Natural killer cell (primary cell): Measurements from ENCODE around the gene KLF18. TPM values are rescaled to one million over a fixed set of nuclear protein-coding genes. Genes with fewer than 3 reads are reported as not detected.

Source experiments
- ATAC-seq, 3 donors: fragments of 150-1000 bp in 2 of 3; fragments of 200-7000 bp in 1 of 3; cut with Tn5 transposase; 1 replicate in 1 of 3; 2 replicates in 2 of 3; pipeline ENCODE4 v1.10.0; 2021; ENCODE audit warnings: mild to moderate bottlenecking in 2 of 3, moderate library complexity in 2 of 3
- DNase-seq, 2 donors: peaks; one replicate each; pipeline versions ENCODE4 v3.0.0 to v3.0.0-alpha.2; 2013 to 2021; ENCODE audit warnings: mixed read lengths in 1 of 2
- H3K27ac ChIP-seq: one replicate; pipeline ENCODE4 v1.5.1; 2013; ENCODE audit warnings: mild to moderate bottlenecking, low read length
- H3K27me3 ChIP-seq: one replicate; pipeline ENCODE4 v1.6.1; 2013; ENCODE audit warnings: low read length; ENCODE audit not compliant: control insufficient read depth, insufficient read depth
- H3K36me3 ChIP-seq: one replicate; pipeline ENCODE4 v1.6.1; 2013; ENCODE audit warnings: low read length; ENCODE audit not compliant: control insufficient read depth, insufficient read depth
- H3K4me1 ChIP-seq: one replicate; pipeline ENCODE4 v1.6.1; 2013; ENCODE audit warnings: low read length; ENCODE audit not compliant: control insufficient read depth, insufficient read depth
- H3K4me3 ChIP-seq: one replicate; pipeline ENCODE4 v1.5.1; 2013; ENCODE audit warnings: low read length
- H3K9me3 ChIP-seq: one replicate; pipeline ENCODE4 v1.6.1; 2013; ENCODE audit warnings: low read length; ENCODE audit not compliant: control insufficient read depth, insufficient read depth
- H3K27ac Mint-ChIP-seq, 2 donors: one replicate each; pipeline ENCODE4 v1.8.0; 2022; ENCODE audit warnings: mild to moderate bottlenecking in 2 of 2, mixed read lengths in 2 of 2, moderate library complexity in 1 of 2
- H3K27me3 Mint-ChIP-seq, 2 donors: one replicate each; pipeline ENCODE4 v1.8.0; 2022; ENCODE audit warnings: low read depth in 2 of 2, mixed read lengths in 2 of 2
- H3K36me3 Mint-ChIP-seq: one replicate; pipeline ENCODE4 v1.8.0; 2022; ENCODE audit warnings: mixed read lengths
- H3K4me1 Mint-ChIP-seq, 2 donors: one replicate each; pipeline ENCODE4 v1.8.0; 2022; ENCODE audit warnings: mixed read lengths in 2 of 2
- H3K4me3 Mint-ChIP-seq: one replicate; pipeline ENCODE4 v1.8.0; 2022; ENCODE audit warnings: mild to moderate bottlenecking, moderate library complexity, mixed read lengths
- H3K9me3 Mint-ChIP-seq, 2 donors: one replicate each; pipeline ENCODE4 v1.8.0; 2022; ENCODE audit warnings: mixed read lengths in 2 of 2
- WGBS: methylation state at CpG from one replicate; pipeline ENCODE4 v1.1.7; 2013; ENCODE audit warnings: missing lambda C conversion rate; ENCODE audit not compliant: insufficient coverage; 5-methylcytosine and 5-hydroxymethylcytosine counted together
- intact Hi-C: fragments of 100-400 bp; cut with micrococcal nuclease; formaldehyde crosslinking; loops from one replicate; pipeline ENCODE4 v1.14.2; 2022
- total RNA-seq, 4 donors: library from RNA; stranded (reverse); fragments of 120-200 nt in 1 of 4; gene quantifications; one replicate each; pipeline versions ENCODE4 v1.2.3 to v1.2.4, GENCODE V29; 2013 to 2022
- TF ChIP-seq, protein P1 (sequence below): fragments of 200-600 bp; IDR thresholded peaks from one replicate; pipeline ENCODE4 v1.8.0; 2022; ENCODE audit warnings: antibody characterized with exemption

KLF18 gene
- total RNA-seq, 3 donors from 2014 or later (not counting 1 experiment from before 2014, with no cell fraction given), result not detected

DNA sequence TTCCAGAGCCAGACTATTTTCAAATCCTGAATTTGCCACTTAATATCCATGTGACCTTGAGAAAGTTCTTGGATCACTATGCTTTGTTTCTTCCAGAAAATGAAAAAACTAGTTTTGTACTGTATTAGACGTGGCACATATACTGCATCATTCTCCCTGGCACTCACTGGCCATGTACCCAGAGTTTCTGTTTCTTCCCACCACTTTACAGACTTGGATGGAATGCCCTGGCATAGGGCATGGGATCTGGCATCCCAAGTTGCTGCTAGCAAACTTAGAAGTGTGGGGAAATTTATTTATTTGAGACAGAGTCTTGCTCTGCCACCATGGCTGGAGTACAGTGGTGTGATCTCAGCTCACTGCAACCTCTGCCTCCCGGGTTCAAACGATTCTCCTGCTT lies 10.0 kb downstream of the KLF18 start:
- ATAC-seq (no peak), DNase-seq (no peak)
- TF ChIP-seq, protein P1, sequence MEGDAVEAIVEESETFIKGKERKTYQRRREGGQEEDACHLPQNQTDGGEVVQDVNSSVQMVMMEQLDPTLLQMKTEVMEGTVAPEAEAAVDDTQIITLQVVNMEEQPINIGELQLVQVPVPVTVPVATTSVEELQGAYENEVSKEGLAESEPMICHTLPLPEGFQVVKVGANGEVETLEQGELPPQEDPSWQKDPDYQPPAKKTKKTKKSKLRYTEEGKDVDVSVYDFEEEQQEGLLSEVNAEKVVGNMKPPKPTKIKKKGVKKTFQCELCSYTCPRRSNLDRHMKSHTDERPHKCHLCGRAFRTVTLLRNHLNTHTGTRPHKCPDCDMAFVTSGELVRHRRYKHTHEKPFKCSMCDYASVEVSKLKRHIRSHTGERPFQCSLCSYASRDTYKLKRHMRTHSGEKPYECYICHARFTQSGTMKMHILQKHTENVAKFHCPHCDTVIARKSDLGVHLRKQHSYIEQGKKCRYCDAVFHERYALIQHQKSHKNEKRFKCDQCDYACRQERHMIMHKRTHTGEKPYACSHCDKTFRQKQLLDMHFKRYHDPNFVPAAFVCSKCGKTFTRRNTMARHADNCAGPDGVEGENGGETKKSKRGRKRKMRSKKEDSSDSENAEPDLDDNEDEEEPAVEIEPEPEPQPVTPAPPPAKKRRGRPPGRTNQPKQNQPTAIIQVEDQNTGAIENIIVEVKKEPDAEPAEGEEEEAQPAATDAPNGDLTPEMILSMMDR, result no peak
- H3K27me3 Mint-ChIP-seq, result peaks cover 7 to 28% of the 10 kb centered on the region in 2 donors
- Histone ChIP-seq H3K4me3 (no peak overlapping the region), H3K36me3 (no peaks in the 10 kb centered on the region), H3K27me3 (no peaks in the 10 kb centered on the region), H3K27ac (no peak overlapping the region), H3K4me1 (no peaks in the 10 kb centered on the region), H3K9me3 (no peaks in the 10 kb centered on the region)
- intact Hi-C loops, result no loop called here
- no peaks in the 10 kb centered on the region for H3K9me3 Mint-ChIP-seq
- WGBS, result 51% methylated on average over 2 of the region's 3 CpGs
- no peak overlapping the region for H3K4me3 Mint-ChIP-seq
- H3K27ac Mint-ChIP-seq, result no peak overlapping the region
- H3K36me3 Mint-ChIP-seq, result no peaks in the 10 kb centered on the region
- no peaks in the 10 kb centered on the region for H3K4me1 Mint-ChIP-seq

DNA sequence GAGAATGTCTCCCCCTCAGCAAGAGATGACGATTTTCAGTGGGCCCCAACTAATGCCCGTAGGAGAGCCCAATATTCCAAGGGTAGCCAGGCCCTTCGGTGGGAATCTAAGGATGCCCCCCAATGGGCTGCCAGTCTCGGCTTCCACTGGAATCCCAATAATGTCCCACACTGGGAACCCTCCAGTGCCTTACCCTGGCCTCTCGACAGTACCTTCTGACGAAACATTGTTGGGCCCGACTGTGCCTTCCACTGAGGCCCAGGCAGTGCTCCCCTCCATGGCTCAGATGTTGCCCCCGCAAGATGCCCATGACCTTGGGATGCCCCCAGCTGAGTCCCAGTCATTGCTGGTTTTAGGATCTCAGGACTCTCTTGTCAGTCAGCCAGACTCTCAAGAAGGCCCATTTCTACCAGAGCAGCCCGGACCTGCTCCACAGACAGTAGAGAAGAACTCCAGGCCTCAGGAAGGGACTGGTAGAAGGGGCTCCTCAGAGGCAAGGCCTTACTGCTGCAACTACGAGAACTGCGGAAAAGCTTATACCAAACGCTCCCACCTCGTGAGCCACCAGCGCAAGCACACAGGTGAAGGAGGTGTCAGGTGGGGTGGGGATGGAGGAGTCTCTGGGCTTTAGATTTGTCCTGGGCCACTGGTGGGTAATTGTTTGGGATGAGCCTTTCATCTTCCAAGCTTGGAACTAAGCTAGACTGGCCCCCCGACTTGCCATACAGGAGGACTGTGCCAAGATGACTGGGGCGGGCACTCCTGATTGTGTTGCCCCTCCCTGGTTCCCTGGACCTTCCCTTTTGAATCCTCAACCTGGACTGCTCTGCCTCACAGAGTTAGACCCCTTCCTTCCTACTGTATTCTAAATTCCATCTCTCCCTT lies 11.6 kb downstream of the KLF18 start:
- Histone ChIP-seq H3K36me3 (no peaks in the 10 kb centered on the region), H3K4me3 (no peak overlapping the region), H3K27me3 (no peaks in the 10 kb centered on the region), H3K27ac (no peak overlapping the region), H3K4me1 (no peaks in the 10 kb centered on the region), H3K9me3 (no peaks in the 10 kb centered on the region)
- TF ChIP-seq, protein P1, result no peak
- H3K4me1 Mint-ChIP-seq, result no peaks in the 10 kb centered on the region
- H3K27ac Mint-ChIP-seq, result no peak overlapping the region
- WGBS, result 93% methylated on average over 16 of the region's 16 CpGs
- DNase-seq, result no peak
- ATAC-seq, result no peak
- H3K36me3 Mint-ChIP-seq, result no peaks in the 10 kb centered on the region
- intact Hi-C loops, result no loop called here
- H3K9me3 Mint-ChIP-seq, result no peaks in the 10 kb centered on the region
- no peak overlapping the region for H3K4me3 Mint-ChIP-seq
- peaks cover 8 to 28% of the 10 kb centered on the region in 2 donors for H3K27me3 Mint-ChIP-seq

DNA sequence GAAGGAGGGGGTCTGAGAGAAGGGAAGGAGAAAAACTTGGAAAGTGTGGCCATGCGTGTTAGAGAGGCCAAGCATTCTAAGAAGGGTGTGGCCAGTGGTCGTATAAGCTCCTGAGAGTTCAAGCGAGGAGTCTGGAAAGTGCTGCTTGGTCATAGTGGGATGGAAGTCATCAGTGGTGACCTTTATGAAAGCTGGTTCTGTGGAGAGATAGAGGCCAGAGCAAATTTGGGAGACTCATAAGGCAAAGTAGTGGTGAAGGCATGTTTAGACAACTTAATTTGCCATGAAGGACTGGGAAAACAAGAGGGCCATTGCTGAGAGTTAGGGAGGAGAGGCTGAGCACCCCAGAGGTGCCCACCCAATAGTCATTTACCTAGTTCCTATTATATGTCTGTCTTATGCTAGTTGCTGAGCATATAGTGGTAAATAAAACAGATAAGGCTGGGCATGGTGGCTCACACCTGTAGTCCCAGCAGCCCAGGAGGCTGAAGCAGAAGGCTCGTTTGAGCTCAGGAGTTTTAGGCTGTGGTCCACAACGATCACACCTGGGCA lies 21.0 kb downstream of the KLF18 start:
- Histone ChIP-seq H3K9me3 (no peaks in the 10 kb centered on the region), H3K36me3 (no peaks in the 10 kb centered on the region), H3K27ac (no peak overlapping the region), H3K27me3 (no peaks in the 10 kb centered on the region), H3K4me1 (no peaks in the 10 kb centered on the region), H3K4me3 (no peak overlapping the region)
- no peak overlapping the region for H3K4me3 Mint-ChIP-seq
- no peak overlapping the region for H3K27ac Mint-ChIP-seq
- intact Hi-C loops, result no loop called here
- ATAC-seq, result no peak
- peaks cover 12 to 33% of the 10 kb centered on the region in 2 donors for H3K27me3 Mint-ChIP-seq
- 79% methylated on average over 5 of the region's 5 CpGs for WGBS
- no peaks in the 10 kb centered on the region for H3K4me1 Mint-ChIP-seq
- no peak for DNase-seq
- H3K9me3 Mint-ChIP-seq, result no peaks in the 10 kb centered on the region
- TF ChIP-seq, protein P1, result no peak
- H3K36me3 Mint-ChIP-seq, result no peaks in the 10 kb centered on the region
